GM19193 (cell line): ENCODE measurements around the gene UBTF.

Experiments used
- POLR2A ChIP-seq: IDR thresholded peaks from 4 replicates; pipeline ENCODE4 v1.6.1; 2011; ENCODE audit not compliant: insufficient read depth, insufficient read length; ENCODE audit errors: extremely low read depth

Gene UBTF

GRCh38 chr17:44197107-44197506 lies 22.4 kb downstream of the UBTF start:
- TF ChIP-seq POLR2A: no peak

- no peak for TF ChIP-seq POLR2A
Observed at GRCh38 chr17:44193326-44194084, 26.0 kb downstream of the UBTF start.

- TF ChIP-seq POLR2A: no peak
Observed at GRCh38 chr17:44192750-44193149, 26.7 kb downstream of the UBTF start.

DNA sequence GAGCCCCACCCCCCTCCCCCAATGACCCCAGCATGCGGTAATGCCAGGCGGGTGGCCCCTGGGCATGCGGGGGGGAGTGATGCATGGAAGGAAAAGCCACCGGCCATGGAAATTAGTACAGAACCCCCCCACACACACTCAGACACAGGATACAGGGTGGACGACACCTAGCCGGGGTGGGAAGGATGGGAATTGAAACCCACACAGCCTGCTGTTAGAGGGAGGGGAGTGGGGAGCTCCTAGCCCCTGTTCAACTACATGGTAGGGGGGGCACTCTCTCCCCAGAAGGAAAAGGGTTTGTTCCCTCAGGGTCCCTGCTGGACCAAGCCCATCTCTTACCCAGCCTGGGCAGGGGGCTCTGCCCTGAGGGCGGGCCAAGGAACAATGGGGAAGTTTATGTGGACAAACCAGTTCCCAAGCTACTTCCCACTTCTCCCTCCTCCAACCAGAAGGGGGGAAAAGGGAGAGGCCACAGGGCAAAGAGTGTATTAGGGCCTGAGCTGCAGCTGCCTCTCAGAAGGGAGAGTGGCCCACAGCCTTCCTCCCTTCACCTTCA lies 27.5 kb downstream of the UBTF start:
- peak; percentile 33 for TF ChIP-seq POLR2A

GRCh38 chr17:44191369-44191768 lies 28.1 kb downstream of the UBTF start:
- no peak for TF ChIP-seq POLR2A

GRCh38 chr17:44190481-44190880 lies 29.0 kb downstream of the UBTF start:
- TF ChIP-seq POLR2A: no peak

DNA sequence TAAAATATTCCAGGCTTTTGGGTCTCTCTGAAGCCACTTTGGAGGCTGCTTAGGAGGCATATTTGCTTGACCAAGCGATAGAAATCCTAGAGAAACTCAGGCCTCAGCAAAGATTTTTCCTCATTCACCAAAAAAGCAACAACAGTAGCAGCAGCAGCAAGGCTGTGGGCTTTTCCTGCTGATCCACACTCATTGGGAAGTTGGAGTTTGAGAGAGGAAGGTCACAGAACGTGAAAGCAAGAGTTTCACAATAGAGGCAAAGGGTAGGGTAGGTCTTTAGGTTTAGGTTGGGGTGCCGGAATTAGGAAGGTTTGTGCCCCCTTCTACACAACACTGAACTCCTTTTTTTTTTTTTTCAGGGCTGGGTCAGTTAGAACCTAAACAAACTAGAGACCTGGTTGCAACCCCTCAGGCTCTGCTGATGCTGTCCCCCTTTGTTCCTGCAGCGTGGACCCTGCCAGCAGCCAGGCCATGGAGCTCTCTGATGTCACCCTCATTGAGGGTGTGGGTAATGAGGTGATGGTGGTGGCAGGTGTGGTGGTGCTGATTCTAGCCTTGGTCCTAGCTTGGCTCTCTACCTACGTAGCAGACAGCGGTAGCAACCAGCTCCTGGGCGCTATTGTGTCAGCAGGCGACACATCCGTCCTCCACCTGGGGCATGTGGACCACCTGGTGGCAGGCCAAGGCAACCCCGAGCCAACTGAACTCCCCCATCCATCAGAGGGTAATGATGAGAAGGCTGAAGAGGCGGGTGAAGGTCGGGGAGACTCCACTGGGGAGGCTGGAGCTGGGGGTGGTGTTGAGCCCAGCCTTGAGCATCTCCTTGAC lies 30.7 kb downstream of the UBTF start:
- no peak for TF ChIP-seq POLR2A

- no peak for TF ChIP-seq POLR2A
Observed at GRCh38 chr17:44187131-44187899, 32.2 kb downstream of the UBTF start.

GRCh38 chr17:44186307-44187130 lies 33.0 kb downstream of the UBTF start, which contains the start of gene TMUB2:
TMUB2 (plus strand) TSS chr17:44186972; CDS start chr17:44187709, 737 bp downstream.
- peak; percentile 96 for TF ChIP-seq POLR2A

DNA sequence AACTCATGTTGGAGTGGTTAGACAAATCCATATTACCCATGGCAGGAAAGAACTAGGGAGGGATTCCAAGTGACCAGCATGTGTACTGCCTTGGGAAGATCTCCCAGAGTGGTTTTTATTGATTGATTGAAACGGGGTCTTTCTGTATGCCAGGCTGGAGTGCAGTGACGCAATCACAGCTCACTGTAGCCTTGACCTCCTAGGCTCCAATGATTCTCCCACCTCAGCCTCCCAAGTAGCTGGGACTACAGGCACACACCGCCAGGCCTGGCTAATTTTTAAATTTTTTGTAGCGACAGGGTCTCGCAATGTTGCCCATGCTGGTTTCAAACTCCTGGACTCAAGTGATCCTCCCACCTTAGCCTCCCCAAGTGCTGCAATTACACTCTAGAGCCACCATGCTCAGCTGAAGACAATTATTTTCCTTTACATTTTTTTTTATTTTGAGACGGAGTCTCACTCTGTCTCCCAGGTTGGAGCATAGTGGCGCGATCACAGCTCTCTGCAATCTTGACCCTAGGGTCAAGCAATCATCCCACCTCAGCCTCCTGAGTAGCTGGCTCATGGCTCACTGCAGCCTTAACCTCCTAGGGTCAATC lies 35.2 kb downstream of the UBTF start:
- TF ChIP-seq POLR2A: no peak

DNA sequence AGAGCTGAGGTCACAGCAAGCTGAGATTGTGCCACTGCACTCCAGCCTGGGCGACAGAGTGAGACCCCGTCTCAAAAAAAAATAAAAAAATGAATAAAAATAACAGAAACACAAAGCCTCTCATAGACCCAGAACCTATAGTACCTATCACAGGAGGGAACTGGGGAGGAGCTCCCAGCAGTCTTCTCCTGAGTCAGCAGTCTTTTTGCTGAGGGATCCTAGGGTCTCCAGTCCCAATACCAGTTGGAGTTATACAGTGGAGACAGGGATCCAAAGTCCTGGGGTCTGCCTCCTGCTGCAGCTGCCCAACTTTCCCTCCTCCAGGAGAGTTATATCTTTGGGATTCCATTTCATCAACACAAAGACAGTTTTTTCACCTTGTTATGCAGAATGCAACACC lies 36.5 kb downstream of the UBTF start:
- TF ChIP-seq POLR2A: no peak

DNA sequence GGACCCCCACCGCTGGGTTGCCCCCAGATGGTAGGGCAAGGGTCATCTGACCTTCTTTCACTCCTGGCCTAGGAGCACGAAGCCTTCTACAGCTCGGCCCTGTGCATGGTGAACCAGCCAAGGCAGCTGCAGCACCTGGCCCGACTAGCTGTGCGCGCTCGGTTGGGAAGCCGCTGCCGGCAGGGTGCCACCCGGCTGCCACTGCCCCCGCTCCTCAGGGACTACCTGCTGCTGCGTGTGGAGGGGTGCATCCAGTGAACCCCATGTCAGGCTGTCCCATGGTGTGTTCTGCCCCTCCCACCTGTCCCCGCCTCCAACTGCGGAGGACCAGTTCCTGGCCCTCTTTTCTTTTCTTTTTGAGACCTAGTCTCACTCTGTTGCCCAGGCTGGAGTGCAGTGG lies 41.3 kb downstream of the UBTF start:
- no peak for TF ChIP-seq POLR2A

GRCh38 chr17:44177640-44178039 lies 41.8 kb downstream of the UBTF start:
- TF ChIP-seq POLR2A: no peak
